ENCODE data around the gene NEURL4.

- TF ChIP-seq, protein P1, sequence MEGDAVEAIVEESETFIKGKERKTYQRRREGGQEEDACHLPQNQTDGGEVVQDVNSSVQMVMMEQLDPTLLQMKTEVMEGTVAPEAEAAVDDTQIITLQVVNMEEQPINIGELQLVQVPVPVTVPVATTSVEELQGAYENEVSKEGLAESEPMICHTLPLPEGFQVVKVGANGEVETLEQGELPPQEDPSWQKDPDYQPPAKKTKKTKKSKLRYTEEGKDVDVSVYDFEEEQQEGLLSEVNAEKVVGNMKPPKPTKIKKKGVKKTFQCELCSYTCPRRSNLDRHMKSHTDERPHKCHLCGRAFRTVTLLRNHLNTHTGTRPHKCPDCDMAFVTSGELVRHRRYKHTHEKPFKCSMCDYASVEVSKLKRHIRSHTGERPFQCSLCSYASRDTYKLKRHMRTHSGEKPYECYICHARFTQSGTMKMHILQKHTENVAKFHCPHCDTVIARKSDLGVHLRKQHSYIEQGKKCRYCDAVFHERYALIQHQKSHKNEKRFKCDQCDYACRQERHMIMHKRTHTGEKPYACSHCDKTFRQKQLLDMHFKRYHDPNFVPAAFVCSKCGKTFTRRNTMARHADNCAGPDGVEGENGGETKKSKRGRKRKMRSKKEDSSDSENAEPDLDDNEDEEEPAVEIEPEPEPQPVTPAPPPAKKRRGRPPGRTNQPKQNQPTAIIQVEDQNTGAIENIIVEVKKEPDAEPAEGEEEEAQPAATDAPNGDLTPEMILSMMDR (IDR thresholded peaks at IDR 0.05), result no peak
- TF ChIP-seq POLR2AphosphoS5 (IDR thresholded peaks at IDR 0.05; ENCODE audit: insufficient read depth in 1 of 2, low read depth in 1 of 2), result no peak
- no peak for TF ChIP-seq POLR2A (IDR thresholded peaks at IDR 0.05)
These were observed 15.0 kb downstream of the NEURL4 start for GRCh38 chr17:7313890-7314718.
